HepG2 (cell line): ENCODE results near the gene SPOPL. TPM values are rescaled to one million over a fixed set of nuclear protein-coding genes. Genes with fewer than 3 reads are reported as not detected.

Source experiments
- ATAC-seq: fragments of 200-7000 bp; cut with Tn5 transposase; 3 replicates; pipeline ENCODE4 v1.9.1; 2020; ENCODE audit warnings: mild to moderate bottlenecking, moderate library complexity
- BruUV-seq: library from RNA; stranded (reverse); fragments of 400-500 nt; replicated peaks from 2 replicates; lab custom pipeline; 2021; lab: Mats Ljungman, UMichigan
- CTCF ChIA-PET: fragments of 300-600 bp; formaldehyde crosslinking; extraction: SDS; loops from one replicate; lab custom pipeline; 2021; ENCODE audit warnings: low total read pairs, inconsistent platforms, low intra/inter-chr PET ratio; lab: Yijun Ruan, JAX
- POLR2A ChIA-PET: fragments of 350-600 bp; sonication (Branson Sonifier 250); formaldehyde crosslinking; loops from one replicate; lab custom pipeline; 2020; ENCODE audit warnings: antibody characterized with exemption, inconsistent platforms; lab: Yijun Ruan, JAX
- DNase-seq: peaks from one replicate; pipeline ENCODE4 v3.0.0-alpha.2; 2015; ENCODE audit warnings: low spot score
- FAIRE-seq: peaks from 3 replicates; lab custom pipeline; 2011; peaks lifted over from hg19 to GRCh38; lab: Jason Lieb, UNC
- H2AFZ ChIP-seq: one replicate; pipeline ENCODE4 v1.6.1; 2011; ENCODE audit warnings: low read length, inconsistent platforms
- H3K27ac ChIP-seq: fragments of 300-600 bp; 3 replicates; pipeline ENCODE4 v1.8.0; 2011; ENCODE audit warnings: mixed run types, mild to moderate bottlenecking, mixed read lengths, low read length, inconsistent platforms; ENCODE audit not compliant: insufficient read depth; ENCODE audit errors: extremely low read length
- H3K27me3 ChIP-seq, 2 experiments: fragments of 200-600 bp in 1 of 2; 2 replicates in 1 of 2; 3 replicates in 1 of 2; pipeline versions ENCODE4 v1.6.0 to v1.8.0; 2011; ENCODE audit warnings: low read length in 2 of 2, mild to moderate bottlenecking in 2 of 2, moderate library complexity in 2 of 2, inconsistent platforms in 1 of 2; ENCODE audit not compliant: insufficient read depth in 2 of 2, control insufficient read depth in 1 of 2
- H3K36me3 ChIP-seq, 2 experiments: fragments of 200-600 bp in 1 of 2; replicated peaks in 1 of 2; 2 replicates in 1 of 2; 3 replicates in 1 of 2; pipeline versions ENCODE4 v1.5.1 to v1.8.0; 2011; ENCODE audit warnings: low read length in 2 of 2, inconsistent platforms in 1 of 2; ENCODE audit not compliant: insufficient read depth in 2 of 2, control insufficient read depth in 1 of 2
- H3K4me1 ChIP-seq: 2 replicates; pipeline ENCODE4 v1.5.1; 2012; ENCODE audit warnings: low read length, inconsistent platforms; ENCODE audit not compliant: insufficient read depth
- H3K4me2 ChIP-seq: 2 replicates; pipeline ENCODE4 v1.6.0; 2011; ENCODE audit warnings: low read depth, low read length, inconsistent platforms
- H3K4me3 ChIP-seq, 3 experiments: fragments of 200-600 bp in 1 of 3; sonication (generic), shearing (Covaris generic) in 1 of 3; replicated peaks in 1 of 3; 2 replicates each; pipeline ENCODE4 v1.5.1; 2011 to 2016; ENCODE audit warnings: low read length in 3 of 3, inconsistent platforms in 2 of 3, low read depth in 2 of 3, mild to moderate bottlenecking in 2 of 3, control low read depth in 1 of 3, mixed read lengths in 1 of 3; ENCODE audit not compliant: insufficient read depth in 1 of 3
- H3K79me2 ChIP-seq: one replicate; pipeline ENCODE4 v1.6.1; 2011; ENCODE audit warnings: low read length, inconsistent platforms; ENCODE audit not compliant: insufficient read depth
- H3K9ac ChIP-seq: 2 replicates; pipeline ENCODE4 v1.6.0; 2011; ENCODE audit warnings: mild to moderate bottlenecking, low read depth, low read length, inconsistent platforms; ENCODE audit not compliant: insufficient read depth
- H3K9me3 ChIP-seq: 2 replicates; pipeline ENCODE4 v1.5.1; 2012; ENCODE audit warnings: mild to moderate bottlenecking, low read length
- H4K20me1 ChIP-seq: 2 replicates; pipeline ENCODE4 v1.6.0; 2011; ENCODE audit warnings: inconsistent platforms, mild to moderate bottlenecking, low read length, moderate library complexity; ENCODE audit not compliant: insufficient read depth
- ARID2 ChIP-seq: sonication (generic); formaldehyde crosslinking; IDR thresholded peaks from 2 replicates; pipeline ENCODE4 v1.8.1; 2022; ENCODE audit warnings: mild to moderate bottlenecking, missing genetic modification reagents, borderline replicate concordance
- ASH2L ChIP-seq: fragments of 300-600, 200-600 bp; sonication (generic); IDR thresholded peaks from 2 replicates; pipeline ENCODE4 v1.7.0; 2017; ENCODE audit warnings: low read depth, mild to moderate bottlenecking, moderate library complexity, mixed read lengths, low read length; ENCODE audit not compliant: insufficient read length
- BCL6 ChIP-seq: IDR thresholded peaks from 2 replicates; pipeline ENCODE4 v1.6.1; 2016; ENCODE audit warnings: missing genetic modification reagents, missing compliant biosample characterization
- CBX1 ChIP-seq: IDR thresholded peaks from one replicate; pipeline ENCODE4 v1.6.1; 2016; ENCODE audit warnings: antibody characterized with exemption, low read depth
- HNF4A ChIP-seq: sonication (generic); formaldehyde crosslinking; IDR thresholded peaks from 2 replicates; pipeline ENCODE4 v1.4.0; 2020; ENCODE audit warnings: missing genetic modification reagents
- KMT2A ChIP-seq: sonication (generic); formaldehyde crosslinking; IDR thresholded peaks from 2 replicates; pipeline ENCODE4 v1.4.0; 2020; ENCODE audit warnings: missing genetic modification reagents
- MATR3 ChIP-seq: sonication (generic); formaldehyde crosslinking; IDR thresholded peaks from 2 replicates; pipeline ENCODE4 v1.4.0; 2020; ENCODE audit warnings: missing genetic modification reagents
- NFIB ChIP-seq: sonication (generic); formaldehyde crosslinking; IDR thresholded peaks from 2 replicates; pipeline ENCODE4 v1.9.0; 2021; ENCODE audit warnings: missing genetic modification reagents, mild to moderate bottlenecking, borderline replicate concordance
- RXRB ChIP-seq: IDR thresholded peaks from 2 replicates; pipeline ENCODE4 v1.6.1; 2016; ENCODE audit warnings: borderline replicate concordance, missing genetic modification reagents, missing compliant biosample characterization
- SALL2 ChIP-seq: sonication (generic); formaldehyde crosslinking; IDR thresholded peaks from 2 replicates; pipeline ENCODE4 v1.8.1; 2023; ENCODE audit warnings: mild to moderate bottlenecking, missing genetic modification reagents, inconsistent platforms
- SAP130 ChIP-seq: IDR thresholded peaks from 2 replicates; pipeline ENCODE4 v1.6.1; 2016; ENCODE audit warnings: low read depth
- SKI ChIP-seq: fragments of 450-650 bp; IDR thresholded peaks from one replicate; pipeline ENCODE4 v1.6.1; 2018; ENCODE audit warnings: mild to moderate bottlenecking; ENCODE audit not compliant: partially characterized antibody
- SNAPC2 ChIP-seq: sonication (generic); formaldehyde crosslinking; IDR thresholded peaks from 2 replicates; pipeline ENCODE4 v1.8.1; 2022; ENCODE audit warnings: mild to moderate bottlenecking, missing genetic modification reagents
- SP140L ChIP-seq: sonication (generic); formaldehyde crosslinking; IDR thresholded peaks from 2 replicates; pipeline ENCODE4 v1.4.0; 2020; ENCODE audit warnings: missing genetic modification reagents, borderline replicate concordance
- WGBS: methylation state at CpG from one replicate; pipeline ENCODE4 v1.1.6; 2017; ENCODE audit warnings: low lambda C conversion rate; 5-methylcytosine and 5-hydroxymethylcytosine counted together
- in situ Hi-C: cut with HindIII; loops from 2 replicates; pipeline ENCODE4 v1.10.0; 2017; ENCODE audit warnings: low pct_unique_long_range_greater_than_20kb; ENCODE audit not compliant: extremely low pct_ligation_motif_present
- intact Hi-C: fragments of 100-400 bp; cut with micrococcal nuclease; formaldehyde crosslinking; loops from one replicate; pipeline ENCODE4 v1.10.0; 2022; ENCODE audit not compliant: unreplicated experiment
- polyA plus RNA-seq, 8 experiments: library from polyadenylated mRNA; depleted of rRNA in 3 of 8; stranded (reverse) in 7 of 8; unstranded in 1 of 8; fragments of >200 nt; fragmentation: Illumina TruSeq in 4 of 8; extraction: Trizol in 4 of 8; gene quantifications; 2 replicates each; pipeline versions ENCODE4 v1.2.1 to v1.2.3, GENCODE V29; 2011 to 2016; ENCODE audit warnings: low read depth in 4 of 8, missing spikeins in 1 of 8, mixed read lengths in 1 of 8; ENCODE audit not compliant: insufficient read depth in 1 of 8
- total RNA-seq, 5 experiments: library from RNA; depleted of rRNA; stranded (reverse); fragments of >200 nt; fragmentation: Illumina TruSeq; extraction: Trizol; gene quantifications; 2 replicates each; pipeline ENCODE4 v1.2.3, GENCODE V29; 2016; ENCODE audit warnings: low read depth in 1 of 5
- TF ChIP-seq, protein P1 (sequence below): IDR thresholded peaks from 2 replicates; pipeline ENCODE4 v1.4.0; 2020; ENCODE audit warnings: mild to moderate bottlenecking, missing genetic modification reagents

SPOPL gene
- total and polyA plus RNA-seq, 2 of the 13 experiments (the other 11 are each of a cell fraction or from before 2014, with no cell fraction given), result 12.6 to 51.6 TPM

- no peaks in the 10 kb centered on the region for H3K36me3 ChIP-seq
- no peak for TF ChIP-seq SP140L (CRISPR knock-in tag)
- TF ChIP-seq SALL2 (CRISPR knock-in tag), result no peak
- TF ChIP-seq SAP130 (CRISPR knock-in tag), result 0 out of 2 replicates have a peak, but pooled peaks have one; percentile 6
- no peak for TF ChIP-seq ASH2L
- TF ChIP-seq KMT2A (CRISPR knock-in tag), result no peak
- TF ChIP-seq ARID2 (CRISPR knock-in tag), result no peak
- TF ChIP-seq, all 625 proteins: peak for 1
- peaks cover 40% of the 10 kb centered on the region for H4K20me1 ChIP-seq
- no peaks in the 10 kb centered on the region; a peak in 1 of 5 replicates for H3K27me3 ChIP-seq
- no peaks in the 10 kb centered on the region for H3K9me3 ChIP-seq
- H3K9ac ChIP-seq, result peak overlapping the region; percentile 87; the same call in 1 of the 2 replicates
- peak overlapping the region; percentile 80 for H3K27ac ChIP-seq
- ChIA-PET CTCF (no interaction called here), POLR2A (interaction anchor here (0.9 to 5.0 kb wide), 6 partner anchors 9 to 539 kb away, joined by 3 to 65 read pairs (median 6); partner anchors contain the start of gene HNMT)
- H3K4me3 ChIP-seq, result peak overlapping the region; percentile 76 to 94 (median 92); a peak in 5 of 6 replicates
- FAIRE-seq (no peak), ATAC-seq (no peak), DNase-seq (no peak)
- peaks cover 80% of the 10 kb centered on the region for H3K79me2 ChIP-seq
- intact Hi-C loops (loop anchor here (2.0 to 10.0 kb wide), 6 partner anchors 57 to 591 kb away; no protein-coding TSS in a partner anchor), in situ Hi-C loops (no loop called here)
- WGBS, result 3% methylated on average over 3 of the region's 3 CpGs
- BruUV-seq, result no TSS peak
- no peak overlapping the region for H2AFZ ChIP-seq
- H3K4me1 ChIP-seq, result peaks cover 64% of the 10 kb centered on the region
- peak overlapping the region; percentile 83 for H3K4me2 ChIP-seq
Measured at GRCh38 chr2:138503652-138504051, 2.1 kb downstream of the SPOPL start.

GRCh38 chr2:138504092-138504491 lies 2.5 kb downstream of the SPOPL start:
- Histone ChIP-seq H3K79me2 (peaks cover 85% of the 10 kb centered on the region), H3K4me1 (peaks cover 63% of the 10 kb centered on the region), H3K27me3 (no peaks in the 10 kb centered on the region; a peak in 1 of 5 replicates), H3K4me2 (peak overlapping the region; percentile 83), H3K9me3 (no peaks in the 10 kb centered on the region), H3K4me3 (peak overlapping the region; percentile 76 to 94 (median 92); a peak in 5 of 6 replicates), H2AFZ (no peak overlapping the region), H3K9ac (peak overlapping the region; percentile 87), H3K36me3 (no peaks in the 10 kb centered on the region), H3K27ac (peak overlapping the region; percentile 80), H4K20me1 (peaks cover 40% of the 10 kb centered on the region)
- in situ Hi-C loops, result no loop called here
- ATAC-seq (no peak), DNase-seq (no peak), FAIRE-seq (no peak)
- CTCF ChIA-PET, result no interaction called here
- no TSS peak for BruUV-seq
- intact Hi-C loops, result loop anchor here (5.0 to 10.0 kb wide), 5 partner anchors 67 to 592 kb away; no protein-coding TSS in a partner anchor
- POLR2A ChIA-PET, result interaction anchor here (0.9 to 5.0 kb wide), 5 partner anchors 10 to 540 kb away, joined by 3 to 65 read pairs (median 7); partner anchors contain the start of gene HNMT
- TF ChIP-seq SAP130 (CRISPR knock-in tag) (0 out of 2 replicates have a peak, but pooled peaks have one; percentile 12), HNF4A (CRISPR knock-in tag) (0 out of 2 replicates have a peak, but pooled peaks have one; percentile 29), NFIB (CRISPR knock-in tag) (no peak), SKI (no peak), BCL6 (peak; percentile 36; the same call in 1 of the 2 replicates), MATR3 (CRISPR knock-in tag) (no peak), CBX1 (no peak), SNAPC2 (0 out of 2 replicates have a peak, but pooled peaks have one; percentile 20), RXRB (CRISPR knock-in tag) (peak; percentile 73; the same call in 1 of the 2 replicates)
- TF ChIP-seq, protein P1, sequence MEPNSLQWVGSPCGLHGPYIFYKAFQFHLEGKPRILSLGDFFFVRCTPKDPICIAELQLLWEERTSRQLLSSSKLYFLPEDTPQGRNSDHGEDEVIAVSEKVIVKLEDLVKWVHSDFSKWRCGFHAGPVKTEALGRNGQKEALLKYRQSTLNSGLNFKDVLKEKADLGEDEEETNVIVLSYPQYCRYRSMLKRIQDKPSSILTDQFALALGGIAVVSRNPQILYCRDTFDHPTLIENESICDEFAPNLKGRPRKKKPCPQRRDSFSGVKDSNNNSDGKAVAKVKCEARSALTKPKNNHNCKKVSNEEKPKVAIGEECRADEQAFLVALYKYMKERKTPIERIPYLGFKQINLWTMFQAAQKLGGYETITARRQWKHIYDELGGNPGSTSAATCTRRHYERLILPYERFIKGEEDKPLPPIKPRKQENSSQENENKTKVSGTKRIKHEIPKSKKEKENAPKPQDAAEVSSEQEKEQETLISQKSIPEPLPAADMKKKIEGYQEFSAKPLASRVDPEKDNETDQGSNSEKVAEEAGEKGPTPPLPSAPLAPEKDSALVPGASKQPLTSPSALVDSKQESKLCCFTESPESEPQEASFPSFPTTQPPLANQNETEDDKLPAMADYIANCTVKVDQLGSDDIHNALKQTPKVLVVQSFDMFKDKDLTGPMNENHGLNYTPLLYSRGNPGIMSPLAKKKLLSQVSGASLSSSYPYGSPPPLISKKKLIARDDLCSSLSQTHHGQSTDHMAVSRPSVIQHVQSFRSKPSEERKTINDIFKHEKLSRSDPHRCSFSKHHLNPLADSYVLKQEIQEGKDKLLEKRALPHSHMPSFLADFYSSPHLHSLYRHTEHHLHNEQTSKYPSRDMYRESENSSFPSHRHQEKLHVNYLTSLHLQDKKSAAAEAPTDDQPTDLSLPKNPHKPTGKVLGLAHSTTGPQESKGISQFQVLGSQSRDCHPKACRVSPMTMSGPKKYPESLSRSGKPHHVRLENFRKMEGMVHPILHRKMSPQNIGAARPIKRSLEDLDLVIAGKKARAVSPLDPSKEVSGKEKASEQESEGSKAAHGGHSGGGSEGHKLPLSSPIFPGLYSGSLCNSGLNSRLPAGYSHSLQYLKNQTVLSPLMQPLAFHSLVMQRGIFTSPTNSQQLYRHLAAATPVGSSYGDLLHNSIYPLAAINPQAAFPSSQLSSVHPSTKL (CRISPR knock-in tag), result 0 out of 2 replicates have a peak, but pooled peaks have one; percentile 18
